Stimulated activated CD8-positive, alpha-beta memory T cell treated with anti-CD3 and anti-CD28 coated beads, Interleukin-4, amount 100 ng/mL, for 4 hours (primary cell): ENCODE results near the gene SGO1.

Source experiments
- DNase-seq, 2 donors: peaks; one replicate each; pipeline ENCODE4 v3.0.0-alpha.2; 2020; ENCODE audit warnings: low read depth in 2 of 2, low spot score in 1 of 2

SGO1 gene

DNA sequence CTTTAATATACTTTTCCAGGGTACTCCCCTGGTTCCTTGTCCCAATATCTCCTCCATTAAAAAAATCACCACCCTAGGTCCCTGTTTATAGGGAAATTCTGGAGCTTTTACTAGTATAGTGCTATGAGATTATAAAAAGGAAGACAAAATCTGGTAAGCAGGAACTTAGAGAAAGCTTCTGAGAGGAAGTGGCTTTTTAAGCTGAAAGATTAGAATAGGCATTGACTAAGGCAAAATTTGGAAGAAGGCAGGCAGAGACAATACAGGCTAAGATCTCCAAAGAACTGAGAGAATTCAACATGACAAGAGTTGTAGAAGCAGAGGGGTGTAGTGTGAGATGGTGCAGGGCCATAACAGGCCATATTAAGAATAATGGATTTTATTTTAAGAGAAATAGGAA lies 25.8 kb downstream of the SGO1 start:
- DNase-seq, result no peak

DNA sequence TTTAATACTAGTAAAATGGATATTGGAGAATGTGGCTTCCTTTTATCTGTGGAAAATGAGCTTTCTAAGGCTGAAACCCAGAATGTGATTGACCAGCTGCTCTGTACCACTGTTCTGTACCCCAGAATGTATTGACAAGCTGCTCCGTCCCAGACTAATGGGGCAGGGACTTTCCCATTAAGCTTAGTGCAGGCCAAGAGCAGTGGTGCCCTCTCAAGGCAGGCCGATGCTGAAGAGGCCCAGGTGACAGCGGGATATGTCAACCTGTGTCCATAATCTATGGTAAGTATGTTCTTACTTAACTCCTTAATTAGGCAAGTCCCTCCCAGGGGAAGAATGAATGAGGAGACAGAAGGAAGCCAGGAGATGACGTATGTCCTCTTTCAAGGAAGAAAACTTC lies 31.1 kb downstream of the SGO1 start:
- DNase-seq, result no peak

GRCh38 chr3:20154078-20154477 lies 31.9 kb downstream of the SGO1 start:
- no peak for DNase-seq

- no peak for DNase-seq
Observed at GRCh38 chr3:20148466-20148865, 37.5 kb downstream of the SGO1 start.

GRCh38 chr3:20147361-20147760 lies 38.6 kb downstream of the SGO1 start:
- DNase-seq, result no peak

- DNase-seq, result no peak
Observed at GRCh38 chr3:20146301-20146700, 39.7 kb downstream of the SGO1 start.

DNA sequence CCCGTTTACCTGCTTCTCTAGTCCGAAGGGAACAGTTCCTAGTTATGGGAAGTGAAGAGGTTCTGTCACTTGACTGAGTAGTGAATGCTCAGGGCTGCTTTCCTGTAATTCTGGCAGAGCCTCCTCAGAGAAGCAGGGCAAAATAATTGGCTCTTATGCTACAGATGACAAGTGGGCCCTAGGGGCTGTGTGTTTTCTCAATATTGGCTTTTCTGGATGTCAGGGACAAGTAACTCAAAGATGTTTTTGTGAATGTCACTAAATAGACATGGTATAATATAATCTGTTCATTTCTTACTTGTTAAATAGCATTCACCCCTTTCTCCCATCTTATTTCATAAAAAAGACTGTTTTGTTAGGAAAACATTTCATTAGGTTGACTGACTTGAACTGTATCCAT lies 40.1 kb downstream of the SGO1 start:
- no peak for DNase-seq

- no peak for DNase-seq
Observed at GRCh38 chr3:20143519-20143918, 42.5 kb downstream of the SGO1 start.

- DNase-seq, result no peak
Observed at GRCh38 chr3:20142517-20142916, 43.5 kb downstream of the SGO1 start.

- no peak for DNase-seq
Observed at GRCh38 chr3:20141851-20142250, 44.2 kb downstream of the SGO1 start.

GRCh38 chr3:20141316-20141715 lies 44.7 kb downstream of the SGO1 start:
- DNase-seq, result no peak

- no peak for DNase-seq
Observed at GRCh38 chr3:20140881-20141280, 45.1 kb downstream of the SGO1 start.

- no peak for DNase-seq
Observed at GRCh38 chr3:20137647-20138046, 48.4 kb downstream of the SGO1 start.

- DNase-seq, result no peak
Observed at GRCh38 chr3:20136231-20136630, 49.8 kb downstream of the SGO1 start.

DNA sequence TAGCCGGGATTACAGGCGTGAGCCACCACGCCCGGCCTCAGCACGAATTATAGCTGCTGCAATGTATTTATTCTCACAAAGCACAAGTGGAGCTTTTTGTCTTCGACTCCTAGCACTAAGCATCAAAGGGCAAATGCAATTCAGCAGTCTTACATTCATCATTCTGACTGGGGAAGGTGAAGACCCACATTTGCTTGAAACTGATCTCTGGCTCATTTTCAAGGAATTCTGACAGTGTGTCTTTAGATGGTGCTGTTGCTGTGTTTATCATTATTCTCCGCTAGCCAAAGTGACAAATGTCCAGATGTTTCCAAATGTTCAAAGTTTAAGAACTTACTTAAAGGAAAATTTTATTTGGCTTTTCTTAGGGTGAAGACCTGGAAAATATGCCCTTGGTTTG lies 55.9 kb downstream of the SGO1 start:
- no peak for DNase-seq

DNA sequence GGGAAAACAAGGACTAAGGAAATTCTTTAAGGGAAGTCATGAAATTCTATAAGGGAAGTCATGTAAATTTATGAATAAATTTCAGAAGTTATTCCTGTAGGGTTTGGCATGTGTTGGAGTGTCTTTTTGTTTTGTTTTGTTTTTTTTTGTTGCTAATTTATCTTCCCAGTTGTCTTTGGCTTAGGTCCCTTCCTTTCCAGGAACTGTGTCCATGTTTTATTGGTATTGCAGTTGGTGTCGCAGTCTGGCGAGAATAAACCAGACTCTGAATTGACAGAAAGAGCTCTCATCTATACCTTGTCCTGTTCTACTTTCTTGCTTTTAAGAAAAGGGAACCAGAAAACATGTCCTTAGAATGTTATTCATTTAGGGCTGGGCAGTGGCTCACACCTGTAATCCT lies 57.6 kb downstream of the SGO1 start:
- no peak for DNase-seq

- no peak for DNase-seq
Observed at GRCh38 chr3:20125897-20126296, 60.1 kb downstream of the SGO1 start.

DNA sequence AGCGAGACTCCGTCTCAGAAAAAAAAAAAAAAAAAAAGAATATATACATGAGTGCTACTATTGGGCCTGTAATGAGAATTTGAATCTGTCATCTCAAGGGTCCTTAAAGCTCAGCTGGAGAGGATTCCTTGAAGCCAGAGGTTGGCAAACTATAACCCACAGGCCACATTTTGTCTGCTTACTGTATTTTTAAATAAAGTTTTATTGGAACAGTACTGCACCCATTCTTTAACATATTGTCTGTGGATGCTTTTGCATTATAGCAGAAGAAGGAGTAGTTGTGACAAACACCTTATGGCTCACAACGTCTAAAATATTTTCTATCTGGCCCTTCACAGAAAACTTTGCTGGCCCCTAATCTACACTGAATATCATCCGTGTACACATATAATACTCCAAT lies 60.7 kb downstream of the SGO1 start:
- no peak for DNase-seq

DNA sequence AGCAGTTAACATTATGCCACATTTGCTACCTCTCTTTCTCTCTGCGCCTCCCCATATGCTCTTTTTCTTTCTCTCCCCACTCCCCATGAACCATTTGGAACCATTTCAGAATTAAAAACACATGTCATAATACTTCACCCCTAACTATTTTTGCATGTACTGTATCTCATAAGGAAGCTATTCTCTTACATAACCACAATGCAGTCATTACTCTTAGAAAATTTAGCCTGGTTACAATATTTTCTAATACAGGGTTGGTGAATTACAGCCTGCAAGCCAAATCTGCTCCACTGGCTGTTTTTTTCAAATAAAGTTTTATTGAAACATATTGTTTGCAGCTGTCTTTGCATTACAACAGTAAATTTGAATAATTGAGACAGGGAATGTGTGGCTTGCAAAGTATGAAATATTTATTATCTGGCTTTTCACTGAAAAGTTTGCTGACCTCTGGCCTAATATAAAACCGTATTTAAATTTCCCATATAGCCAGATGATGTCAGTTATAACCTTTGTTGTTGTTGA lies 62.8 kb downstream of the SGO1 start:
- no peak for DNase-seq

- DNase-seq, result no peak
Observed at GRCh38 chr3:20121088-20121487, 64.9 kb downstream of the SGO1 start.
